OCI-LY1 (cell line): Measurements from ENCODE around the gene CDK5R1.

Experiments
- H2AFZ ChIP-seq: fragments of 200-600 bp; sonication (generic), shearing (Covaris generic); 2 replicates; pipeline ENCODE4 v1.6.0; 2014; ENCODE audit warnings: antibody characterized with exemption, mild to moderate bottlenecking, low read length
- H3F3A ChIP-seq: fragments of 200-600 bp; sonication (generic), shearing (Covaris generic); 2 replicates; pipeline ENCODE4 v1.6.0; 2014; ENCODE audit warnings: mild to moderate bottlenecking, antibody characterized with exemption, low read length, moderate library complexity; ENCODE audit not compliant: insufficient read depth
- H3K27ac ChIP-seq: fragments of 200-600 bp; sonication (generic); 2 replicates; pipeline ENCODE4 v1.5.1; 2014; ENCODE audit warnings: low read length, mixed run types, mild to moderate bottlenecking, low read depth; ENCODE audit not compliant: poor library complexity, severe bottlenecking
- H3K27me3 ChIP-seq: fragments of 200-600 bp; sonication (generic); 2 replicates; pipeline ENCODE4 v1.6.0; 2014; ENCODE audit warnings: antibody characterized with exemption, mild to moderate bottlenecking, low read length, moderate library complexity; ENCODE audit not compliant: insufficient read depth
- H3K36me3 ChIP-seq: fragments of 200-600 bp; sonication (generic); 2 replicates; pipeline ENCODE4 v1.6.1; 2014; ENCODE audit warnings: mild to moderate bottlenecking, antibody characterized with exemption, low read length, moderate library complexity, mixed read lengths; ENCODE audit not compliant: insufficient read depth
- H3K4me1 ChIP-seq: fragments of 200-600 bp; sonication (generic); 2 replicates; pipeline ENCODE4 v1.5.1; 2014; ENCODE audit warnings: mild to moderate bottlenecking, low read length, moderate library complexity; ENCODE audit not compliant: insufficient read depth, severe bottlenecking
- H3K4me2 ChIP-seq: fragments of 200-600 bp; sonication (generic), shearing (Covaris generic); 2 replicates; pipeline ENCODE4 v1.6.1; 2014; ENCODE audit warnings: low read length
- H3K4me3 ChIP-seq: fragments of 200-600 bp; sonication (generic); 2 replicates; pipeline ENCODE4 v1.5.1; 2014; ENCODE audit warnings: low read length, low read depth, mild to moderate bottlenecking, mixed read lengths; ENCODE audit not compliant: poor library complexity, severe bottlenecking
- H3K79me2 ChIP-seq: fragments of 200-600 bp; shearing (Covaris generic); 2 replicates; pipeline ENCODE4 v1.6.1; 2016; ENCODE audit warnings: mixed run types, low read length, mixed read lengths; ENCODE audit not compliant: insufficient read depth
- H3K9ac ChIP-seq: fragments of 200-600 bp; sonication (generic), shearing (Covaris generic); 2 replicates; pipeline ENCODE4 v1.6.1; 2014; ENCODE audit warnings: mild to moderate bottlenecking, low read length, mixed read lengths
- H3K9me2 ChIP-seq: fragments of 200-600 bp; sonication (generic), shearing (Covaris generic); 2 replicates; pipeline ENCODE4 v1.6.1; 2014; ENCODE audit warnings: low read depth, mild to moderate bottlenecking, low read length, mixed read lengths
- H3K9me3 ChIP-seq: fragments of 200-600 bp; shearing (Covaris generic); 2 replicates; pipeline ENCODE4 v1.6.1; 2014; ENCODE audit warnings: low read length, mixed read lengths
- H4K20me1 ChIP-seq: fragments of 200-600 bp; sonication (generic), shearing (Covaris generic); 2 replicates; pipeline ENCODE4 v1.6.0; 2016; ENCODE audit warnings: mild to moderate bottlenecking, low read length; ENCODE audit not compliant: insufficient read depth
- CTCF ChIP-seq: fragments of 200-600 bp; sonication (generic), shearing (Covaris generic); IDR thresholded peaks from 2 replicates; pipeline ENCODE4 v1.5.1; 2017; ENCODE audit warnings: mild to moderate bottlenecking, antibody characterized with exemption, low read length, moderate library complexity, mixed read lengths
- EZH2 ChIP-seq: fragments of 200-600 bp; sonication (generic), shearing (Covaris generic); IDR thresholded peaks from 2 replicates; pipeline ENCODE4 v1.8.0; 2017; ENCODE audit warnings: borderline replicate concordance, mixed run types, mild to moderate bottlenecking, antibody characterized with exemption, low read length, moderate library complexity, mixed read lengths

The CDK5R1 gene

GRCh38 chr17:32443827-32444300, 42.9 kb upstream of the CDK5R1 start:
- 0 out of 2 replicates have a peak overlapping the region, but pooled peaks have one; percentile 5 for H2AFZ ChIP-seq
- H3K9ac ChIP-seq: peak overlapping the region; percentile 40; the same call in 1 of the 2 replicates

GRCh38 chr17:32444301-32445073, 42.3 kb upstream of the CDK5R1 start, which contains the start of gene PSMD11:
TSS of gene PSMD11 (plus strand) at chr17:32444510. CDS start at chr17:32444524, 14 bp downstream.
- Histone ChIP-seq H3K27ac (peak within 1 kb of the TSS; percentile 49), H4K20me1 (no peaks in the 10 kb centered on the region), H3K36me3 (peaks cover 33% of the 10 kb centered on the region), H3K9me3 (no peaks in the 10 kb centered on the region), H3K4me2 (peak within 1 kb of the TSS; percentile 80), H2AFZ (0 out of 2 replicates have a peak within 1 kb of the TSS, but pooled peaks have one; percentile 5), H3K9me2 (no peaks in the 10 kb centered on the region), H3K79me2 (peaks cover 42% of the 10 kb centered on the region), H3K27me3 (no peaks in the 10 kb centered on the region), H3K4me3 (peak within 1 kb of the TSS; percentile 99), H3K4me1 (peaks cover 23% of the 10 kb centered on the region), H3K9ac (peak within 1 kb of the TSS; percentile 97), H3F3A (no peaks in the 10 kb centered on the region)
- TF ChIP-seq EZH2: no peak
- no peak; the same call in 1 of the 2 replicates for TF ChIP-seq CTCF

More at GRCh38 chr17:32443827-32444300, 42.9 kb upstream of the CDK5R1 start:
- Histone ChIP-seq H3K9me2 (no peaks in the 10 kb centered on the region), H3K27me3 (no peaks in the 10 kb centered on the region), H3K4me3 (peak overlapping the region; percentile 99), H3F3A (no peaks in the 10 kb centered on the region), H3K4me1 (peaks cover 23% of the 10 kb centered on the region), H3K79me2 (peaks cover 38% of the 10 kb centered on the region), H3K4me2 (peak overlapping the region; percentile 80), H3K9me3 (no peaks in the 10 kb centered on the region), H3K27ac (no peak overlapping the region), H3K36me3 (peaks cover 27% of the 10 kb centered on the region), H4K20me1 (no peaks in the 10 kb centered on the region)
- TF ChIP-seq CTCF: peak; percentile 94; the same call in 1 of the 2 replicates
- no peak for TF ChIP-seq EZH2

- H3K4me1 ChIP-seq: peaks cover 23% of the 10 kb centered on the region
- peak overlapping the region; percentile 49 for H3K27ac ChIP-seq
- peak overlapping the region; percentile 77 for H3K4me2 ChIP-seq
- H3K9me3 ChIP-seq: no peaks in the 10 kb centered on the region
- H3K9ac ChIP-seq: peak overlapping the region; percentile 97
- peaks cover 39% of the 10 kb centered on the region for H3K36me3 ChIP-seq
- peak overlapping the region; percentile 99 for H3K4me3 ChIP-seq
- no peaks in the 10 kb centered on the region for H3F3A ChIP-seq
- peaks cover 45% of the 10 kb centered on the region for H3K79me2 ChIP-seq
- H3K27me3 ChIP-seq: no peaks in the 10 kb centered on the region
- TF ChIP-seq EZH2 (no peak), CTCF (no peak)
- no peaks in the 10 kb centered on the region for H3K9me2 ChIP-seq
- no peak overlapping the region for H2AFZ ChIP-seq
- H4K20me1 ChIP-seq: no peaks in the 10 kb centered on the region
These were observed 41.7 kb upstream of the CDK5R1 start for GRCh38 chr17:32445074-32445415.
